HUES6 (cell line): ENCODE measurements around the gene DTYMK.
A peak's percentile ranks its signal among the peaks of the same experiment; 100 is the strongest.

Source experiments
- H3K27ac ChIP-seq: 2 replicates; pipeline ENCODE4 v1.7.0; 2013; ENCODE audit warnings: low read depth, mild to moderate bottlenecking, low read length, inconsistent platforms
- H3K27me3 ChIP-seq: 2 replicates; pipeline ENCODE4 v1.6.1; 2013; ENCODE audit warnings: low read length; ENCODE audit not compliant: control insufficient read depth, insufficient read depth
- H3K36me3 ChIP-seq: 2 replicates; pipeline ENCODE4 v1.6.1; 2013; ENCODE audit warnings: low read length; ENCODE audit not compliant: control insufficient read depth, insufficient read depth
- H3K4me1 ChIP-seq: 2 replicates; pipeline ENCODE4 v1.6.1; 2013; ENCODE audit warnings: low read length; ENCODE audit not compliant: control insufficient read depth, insufficient read depth
- H3K4me3 ChIP-seq: 2 replicates; pipeline ENCODE4 v1.5.1; 2013; ENCODE audit warnings: low read depth, low read length
- H3K9ac ChIP-seq: one replicate; pipeline ENCODE4 v1.6.1; 2013; ENCODE audit warnings: mild to moderate bottlenecking, low read length
- H3K9me3 ChIP-seq: 2 replicates; pipeline ENCODE4 v1.6.1; 2013; ENCODE audit warnings: low read depth, low read length; ENCODE audit not compliant: control insufficient read depth, insufficient read depth

The DTYMK gene

DNA sequence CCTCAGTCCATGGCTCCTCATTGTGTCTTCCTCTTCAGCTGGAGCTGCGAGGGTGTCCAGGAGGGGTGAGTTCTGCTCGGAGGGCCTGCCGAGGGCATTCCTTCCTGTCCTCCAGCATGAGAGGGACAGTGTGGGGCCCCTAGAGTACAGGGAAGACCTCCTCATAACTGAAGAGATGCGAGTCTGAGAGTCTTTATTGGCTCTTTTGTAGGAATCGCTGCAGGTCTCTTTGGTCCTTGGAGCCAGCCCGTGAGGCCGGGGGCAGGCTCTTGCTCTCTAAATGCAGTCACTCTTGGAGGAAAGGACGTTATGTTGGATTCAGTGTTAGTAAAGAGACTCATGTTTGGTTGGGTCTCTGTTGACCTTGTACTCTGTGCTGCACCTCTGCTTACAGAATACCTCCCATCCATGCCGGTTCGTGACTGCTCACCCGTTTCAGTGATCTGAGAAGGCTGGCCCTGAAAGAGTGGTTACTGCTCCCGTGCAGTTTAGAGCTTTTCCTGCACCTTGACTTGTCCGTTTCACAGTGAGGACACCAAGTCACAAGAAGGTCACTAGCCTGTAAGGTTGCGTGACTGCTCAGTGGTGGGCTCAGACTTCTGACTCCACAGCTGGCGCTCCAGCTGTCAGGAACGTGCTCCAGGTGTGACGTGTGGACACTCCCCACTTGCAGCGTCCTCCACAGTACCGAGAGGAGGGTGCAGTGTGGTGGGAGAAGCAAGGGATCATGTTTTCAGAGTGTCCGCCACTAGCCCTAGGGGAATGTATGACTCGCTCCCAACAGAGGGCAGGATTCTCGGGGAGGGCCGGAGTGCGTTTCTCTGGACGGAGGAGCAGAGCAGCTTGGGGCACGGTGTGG, 41.3 kb downstream of the DTYMK start:
- Histone ChIP-seq H3K9ac (no peak overlapping the region), H3K27ac (no peak overlapping the region), H3K36me3 (peaks cover 6% of the 10 kb centered on the region), H3K9me3 (no peaks in the 10 kb centered on the region), H3K27me3 (no peaks in the 10 kb centered on the region), H3K4me1 (peaks cover 29% of the 10 kb centered on the region), H3K4me3 (no peak overlapping the region)

- Histone ChIP-seq H3K9ac (no peak overlapping the region), H3K27ac (no peak overlapping the region), H3K9me3 (peaks cover 7% of the 10 kb centered on the region; the same call in 1 of the 2 replicates), H3K4me3 (no peak overlapping the region), H3K27me3 (no peaks in the 10 kb centered on the region), H3K36me3 (peaks cover 20% of the 10 kb centered on the region), H3K4me1 (peaks cover 21% of the 10 kb centered on the region)
Observed at GRCh38 chr2:241641631-241642030, 45.0 kb downstream of the DTYMK start.

DNA sequence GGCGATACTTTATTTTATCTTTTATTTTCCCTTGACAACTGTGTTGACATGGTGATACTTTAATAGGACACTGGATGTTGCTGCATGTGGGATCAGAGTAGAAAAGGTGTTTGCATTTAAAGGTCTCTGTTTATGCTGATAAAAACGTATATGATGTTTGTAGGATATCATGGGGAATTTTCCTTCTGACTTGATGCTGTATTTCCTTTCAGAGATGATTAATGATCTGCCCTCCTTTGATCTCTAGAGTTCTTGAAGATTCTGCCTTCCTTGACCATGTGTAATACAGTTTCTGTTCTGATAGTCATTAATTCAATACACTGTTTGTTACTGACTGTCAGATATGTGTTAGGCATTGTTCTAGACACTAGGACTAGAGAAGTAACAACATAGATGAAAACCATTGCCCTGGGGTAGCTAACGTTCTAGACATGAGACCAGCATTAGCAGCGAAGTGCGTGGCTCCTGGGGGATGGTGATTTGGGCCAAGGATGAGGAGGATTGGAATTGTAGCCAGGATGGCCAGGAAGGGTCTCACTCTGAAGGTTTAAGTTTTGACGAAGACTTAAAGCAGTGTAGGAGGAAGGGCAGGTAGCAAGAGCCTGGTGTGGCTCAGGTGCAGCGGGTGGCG, 46.3 kb downstream of the DTYMK start:
- Histone ChIP-seq H3K4me1 (peaks cover 23% of the 10 kb centered on the region), H3K36me3 (peaks cover 20% of the 10 kb centered on the region), H3K27me3 (no peaks in the 10 kb centered on the region), H3K4me3 (no peak overlapping the region), H3K9ac (no peak overlapping the region), H3K27ac (no peak overlapping the region), H3K9me3 (peaks cover 7% of the 10 kb centered on the region; the same call in 1 of the 2 replicates)

- Histone ChIP-seq H3K4me1 (peaks cover 22% of the 10 kb centered on the region), H3K27me3 (no peaks in the 10 kb centered on the region)
Observed at GRCh38 chr2:241639385-241639784, 47.2 kb downstream of the DTYMK start.

GRCh38 chr2:241638940-241639339, 47.7 kb downstream of the DTYMK start:
- H3K36me3 ChIP-seq = peaks cover 17% of the 10 kb centered on the region
- H3K9ac ChIP-seq = peak overlapping the region; percentile 51
- H3K27me3 ChIP-seq = no peaks in the 10 kb centered on the region
- no peak overlapping the region for H3K27ac ChIP-seq
- H3K9me3 ChIP-seq = peaks cover 7% of the 10 kb centered on the region; the same call in 1 of the 2 replicates
- H3K4me3 ChIP-seq = peak overlapping the region; percentile 96
- peaks cover 22% of the 10 kb centered on the region for H3K4me1 ChIP-seq

More at GRCh38 chr2:241639385-241639784, 47.2 kb downstream of the DTYMK start:
- no peak overlapping the region for H3K27ac ChIP-seq
- peaks cover 7% of the 10 kb centered on the region; the same call in 1 of the 2 replicates for H3K9me3 ChIP-seq
- no peak overlapping the region for H3K4me3 ChIP-seq
- peaks cover 20% of the 10 kb centered on the region for H3K36me3 ChIP-seq
- peak overlapping the region; percentile 51 for H3K9ac ChIP-seq

DNA sequence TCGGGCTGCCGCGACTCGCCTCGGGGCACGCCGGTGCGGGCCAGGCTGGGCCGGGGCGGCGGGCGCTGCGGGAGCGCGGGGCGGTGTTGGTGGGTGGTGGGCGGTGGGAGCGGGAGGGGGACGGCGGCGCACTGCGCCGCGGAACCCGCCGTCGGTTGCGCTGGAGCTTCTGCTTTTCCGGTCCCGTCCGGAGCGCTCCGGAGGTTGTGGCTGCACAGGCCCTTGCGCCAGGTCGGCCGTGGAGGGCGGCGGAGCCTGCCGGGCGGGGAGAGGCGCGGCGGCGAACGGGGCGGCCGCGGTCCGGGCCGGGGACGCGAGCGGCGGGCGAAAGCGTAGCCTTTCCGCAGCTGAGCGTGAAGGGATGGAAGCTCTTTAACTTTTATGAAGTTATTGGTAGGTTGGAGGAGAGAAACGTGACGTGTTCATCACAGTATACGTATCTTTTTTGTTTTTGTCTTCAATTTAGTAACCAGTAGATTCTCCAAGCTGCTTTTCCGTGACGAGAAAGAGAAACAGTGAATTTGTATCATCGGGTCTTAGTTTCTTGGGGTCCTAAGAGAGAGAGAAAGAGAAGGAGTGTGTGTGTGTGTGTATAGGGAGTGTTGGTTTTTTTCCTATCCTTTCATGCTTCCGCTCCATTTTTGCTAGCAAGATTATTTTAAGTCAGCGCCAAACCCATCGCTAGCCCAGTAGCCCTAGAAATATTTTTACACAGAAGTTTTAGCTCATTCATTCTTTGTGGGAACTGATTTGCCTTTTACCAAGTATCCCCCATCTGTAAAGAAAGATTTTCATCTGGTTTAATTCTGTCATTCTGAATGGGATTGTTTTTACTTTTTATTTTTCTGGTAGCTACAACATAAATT, 48.6 kb downstream of the DTYMK start:
- Histone ChIP-seq H3K9ac (peak overlapping the region; percentile 95), H3K9me3 (peaks cover 7% of the 10 kb centered on the region; the same call in 1 of the 2 replicates), H3K27me3 (no peaks in the 10 kb centered on the region), H3K4me3 (peak overlapping the region; percentile 96), H3K27ac (peak overlapping the region; percentile 98), H3K36me3 (peaks cover 24% of the 10 kb centered on the region), H3K4me1 (peaks cover 22% of the 10 kb centered on the region)

DNA sequence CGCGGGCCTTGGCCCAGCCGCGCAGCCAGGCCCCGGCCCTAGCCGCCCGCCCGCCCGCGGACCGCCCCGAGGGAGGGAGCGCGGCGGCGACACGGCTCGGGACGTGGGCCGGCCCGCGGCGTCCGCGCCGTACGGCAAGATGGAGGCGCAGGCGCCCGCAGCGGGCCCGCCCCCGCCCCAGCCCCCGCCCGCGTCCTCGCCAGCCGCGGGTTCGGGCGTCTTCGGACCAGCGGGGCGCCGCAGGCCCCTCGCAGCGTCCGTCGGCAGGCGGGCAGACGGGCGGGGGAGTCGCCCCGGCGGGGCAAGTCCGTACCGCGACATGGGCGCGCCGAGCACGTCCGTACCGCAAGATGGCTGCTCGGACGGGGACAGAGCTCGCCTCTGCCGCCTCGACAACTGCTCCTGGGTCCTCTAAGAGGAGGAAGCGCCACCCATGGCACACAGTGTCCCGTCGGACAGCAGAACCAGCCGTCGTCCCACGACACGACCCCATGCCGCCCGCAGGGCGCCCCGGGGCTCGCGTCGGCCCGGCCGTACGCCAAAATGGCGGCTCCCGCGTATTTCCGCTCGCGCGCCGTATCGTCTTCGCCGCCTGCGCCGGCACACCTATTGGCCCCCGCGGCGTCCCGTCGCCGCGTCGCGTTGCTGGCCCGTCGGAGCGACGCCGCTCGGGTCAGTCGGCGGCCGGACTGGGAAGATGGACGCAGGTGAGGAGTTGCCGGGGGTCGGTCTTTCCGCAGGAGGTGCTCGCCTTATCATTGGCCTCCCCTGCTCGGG, 49.4 kb downstream of the DTYMK start, which contains the start of the genes ATG4B and THAP4:
Gene ATG4B (plus strand): TSS at position 676 of the 777 bp plus-strand sequence. CDS start 22 bp downstream, at position 698.
Gene THAP4 (minus strand): TSS at position 141 of the 777 bp plus-strand sequence. CDS start 141 bp downstream, outside the sequence.
- Histone ChIP-seq H3K9ac (peak within 1 kb of the TSS; percentile 95), H3K4me3 (peak within 1 kb of the TSS; percentile 96), H3K9me3 (peaks cover 7% of the 10 kb centered on the region; the same call in 1 of the 2 replicates), H3K36me3 (peaks cover 32% of the 10 kb centered on the region), H3K4me1 (peaks cover 21% of the 10 kb centered on the region), H3K27me3 (no peaks in the 10 kb centered on the region), H3K27ac (peak within 1 kb of the TSS; percentile 98)

DNA sequence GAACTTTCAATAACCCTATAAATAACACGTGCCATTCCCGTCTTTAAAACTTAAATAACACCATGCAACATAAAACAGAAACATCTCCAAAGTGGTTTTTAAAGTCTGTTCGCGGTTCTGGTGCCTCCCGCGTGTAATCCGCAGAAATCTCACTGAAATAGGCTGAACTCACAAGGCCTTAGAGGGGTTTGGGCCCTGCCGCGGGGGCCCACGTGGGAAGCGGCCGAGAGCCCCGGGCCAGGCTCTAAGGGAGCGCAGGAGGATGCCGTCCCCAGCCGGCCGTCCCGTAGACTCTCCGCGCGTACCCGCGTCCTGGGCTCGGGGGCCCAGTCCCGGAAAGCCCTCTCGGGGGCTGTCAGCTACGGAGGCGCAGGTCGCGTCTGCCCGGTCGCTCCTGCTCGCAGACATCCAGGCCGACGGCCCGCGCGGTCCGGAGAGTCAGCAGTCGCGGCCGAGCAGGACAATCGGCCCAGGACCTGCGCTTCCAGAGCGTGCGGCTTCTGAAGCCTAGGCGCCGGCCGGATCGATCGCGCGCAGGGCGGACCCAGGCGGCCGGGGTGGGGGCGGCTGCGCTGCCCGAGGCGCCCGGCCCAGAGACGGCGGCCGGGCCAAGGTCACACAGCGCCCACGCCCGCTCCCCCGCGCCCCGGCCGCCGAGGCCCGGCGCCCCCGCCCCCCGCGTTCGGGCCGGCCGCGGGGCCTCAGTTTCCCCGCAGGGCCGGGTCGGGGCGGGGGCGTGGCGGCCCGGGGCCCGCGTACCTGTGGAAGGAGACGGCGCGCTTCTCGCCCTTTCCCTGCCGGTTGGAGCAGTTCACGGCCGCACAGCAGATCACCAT, 50.2 kb downstream of the DTYMK start:
- Histone ChIP-seq H3K9ac (peak overlapping the region; percentile 87), H3K4me1 (peaks cover 13% of the 10 kb centered on the region), H3K36me3 (peaks cover 39% of the 10 kb centered on the region), H3K9me3 (peaks cover 7% of the 10 kb centered on the region; the same call in 1 of the 2 replicates), H3K4me3 (peak overlapping the region; percentile 96), H3K27me3 (no peaks in the 10 kb centered on the region), H3K27ac (peak overlapping the region; percentile 70; the same call in 1 of the 2 replicates)

DNA sequence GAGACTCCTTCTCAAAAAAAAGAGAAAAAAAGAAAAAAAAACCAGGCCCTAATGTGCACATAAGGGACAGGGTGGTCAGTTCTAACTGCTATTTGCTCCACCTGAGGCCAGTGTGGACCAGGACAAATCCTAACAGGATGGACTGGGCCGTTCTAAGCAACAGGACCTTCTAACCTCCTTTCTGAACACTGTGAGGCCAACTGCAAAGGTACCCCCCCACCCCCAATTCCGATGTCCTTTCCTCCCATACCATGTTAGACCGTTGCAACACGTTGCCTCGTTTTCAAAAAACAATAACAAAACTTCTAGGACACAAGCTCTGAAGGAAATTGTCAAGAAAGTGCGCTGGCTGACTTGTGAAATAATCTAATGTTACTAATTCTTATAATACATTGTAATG, 50.9 kb downstream of the DTYMK start:
- Histone ChIP-seq H3K4me1 (peaks cover 10% of the 10 kb centered on the region), H3K36me3 (peaks cover 43% of the 10 kb centered on the region), H3K27me3 (no peaks in the 10 kb centered on the region), H3K9ac (peak overlapping the region; percentile 87), H3K9me3 (peaks cover 7% of the 10 kb centered on the region; the same call in 1 of the 2 replicates), H3K27ac (peak overlapping the region; percentile 70; the same call in 1 of the 2 replicates), H3K4me3 (peak overlapping the region; percentile 96)
